ENCODE data around the gene PPP1CB. TPM values are rescaled to one million over a fixed set of nuclear protein-coding genes. Genes with fewer than 3 reads are reported as not detected.

Gene PPP1CB
- total and polyA plus RNA-seq, 4 donors, result 85.7 to 309 (median 181) TPM

DNA sequence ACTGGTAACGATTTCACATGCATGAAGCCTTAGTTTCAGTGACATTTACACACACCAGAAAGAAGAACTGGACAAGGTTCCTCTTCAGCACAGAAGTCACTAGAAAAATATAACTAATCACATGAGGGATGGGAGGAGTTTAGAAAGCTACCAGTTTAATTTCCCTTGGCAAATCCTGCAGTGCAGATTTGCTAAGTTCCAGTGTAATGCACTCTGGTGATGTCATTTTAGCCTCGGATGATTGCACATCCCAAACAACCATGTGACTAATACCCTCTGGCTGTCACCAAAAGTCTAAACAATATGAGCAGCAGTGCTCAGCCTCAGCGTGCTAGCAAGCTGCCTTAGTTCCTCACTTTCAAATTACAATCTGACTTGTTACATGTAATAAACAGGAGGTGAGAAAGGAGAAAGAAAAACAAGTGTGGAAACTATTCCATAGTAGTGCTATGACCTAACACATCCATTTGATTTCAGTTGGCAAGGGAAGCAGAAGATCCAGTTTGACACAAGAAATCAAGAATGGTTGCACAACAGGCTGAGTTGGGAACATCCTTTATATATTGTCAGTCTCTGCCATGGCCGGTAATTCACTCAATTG, 35.3 kb upstream of the PPP1CB start:
- DNase-seq, result peak; percentile 72 to 89 (median 88)
- peaks cover 0 to 8% (median 3%) of the 10 kb centered on the region in 5 donors for H3K4me1 ChIP-seq (ENCODE audit: control insufficient read depth in 5 of 5, insufficient read depth in 5 of 5, low read length in 5 of 5)
- 16% methylated on average over 4 of the region's 4 CpGs for WGBS, 2 donors
- peak; percentile 59 for ATAC-seq (ENCODE audit: insufficient read depth, low FRiP score)
- TF ChIP-seq, protein P1, sequence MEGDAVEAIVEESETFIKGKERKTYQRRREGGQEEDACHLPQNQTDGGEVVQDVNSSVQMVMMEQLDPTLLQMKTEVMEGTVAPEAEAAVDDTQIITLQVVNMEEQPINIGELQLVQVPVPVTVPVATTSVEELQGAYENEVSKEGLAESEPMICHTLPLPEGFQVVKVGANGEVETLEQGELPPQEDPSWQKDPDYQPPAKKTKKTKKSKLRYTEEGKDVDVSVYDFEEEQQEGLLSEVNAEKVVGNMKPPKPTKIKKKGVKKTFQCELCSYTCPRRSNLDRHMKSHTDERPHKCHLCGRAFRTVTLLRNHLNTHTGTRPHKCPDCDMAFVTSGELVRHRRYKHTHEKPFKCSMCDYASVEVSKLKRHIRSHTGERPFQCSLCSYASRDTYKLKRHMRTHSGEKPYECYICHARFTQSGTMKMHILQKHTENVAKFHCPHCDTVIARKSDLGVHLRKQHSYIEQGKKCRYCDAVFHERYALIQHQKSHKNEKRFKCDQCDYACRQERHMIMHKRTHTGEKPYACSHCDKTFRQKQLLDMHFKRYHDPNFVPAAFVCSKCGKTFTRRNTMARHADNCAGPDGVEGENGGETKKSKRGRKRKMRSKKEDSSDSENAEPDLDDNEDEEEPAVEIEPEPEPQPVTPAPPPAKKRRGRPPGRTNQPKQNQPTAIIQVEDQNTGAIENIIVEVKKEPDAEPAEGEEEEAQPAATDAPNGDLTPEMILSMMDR (IDR thresholded peaks at IDR 0.05; ENCODE audit: control extremely low read depth, extremely low read depth), result no peak
- no peaks in the 10 kb centered on the region for H3K36me3 ChIP-seq (ENCODE audit: control insufficient read depth in 4 of 4, insufficient read depth in 4 of 4, low read length in 4 of 4)
- no peaks in the 10 kb centered on the region for H3K9me3 ChIP-seq (ENCODE audit: control insufficient read depth in 4 of 4, insufficient read depth in 3 of 4, low read length in 3 of 4)
- peak overlapping the region; percentile 72 to 94 for H3K27ac ChIP-seq (ENCODE audit: low read depth in 1 of 2, low read length in 1 of 2)
- no peak overlapping the region for H3K4me3 ChIP-seq
- peak overlapping the region in 1 of 2 donors; percentile 37 for H3K9ac ChIP-seq (ENCODE audit: insufficient read depth in 1 of 2, low read length in 2 of 2)
- no peaks in the 10 kb centered on the region for H3K27me3 ChIP-seq (ENCODE audit: control insufficient read depth in 3 of 3, insufficient read depth in 3 of 3, low read length in 2 of 3)

DNA sequence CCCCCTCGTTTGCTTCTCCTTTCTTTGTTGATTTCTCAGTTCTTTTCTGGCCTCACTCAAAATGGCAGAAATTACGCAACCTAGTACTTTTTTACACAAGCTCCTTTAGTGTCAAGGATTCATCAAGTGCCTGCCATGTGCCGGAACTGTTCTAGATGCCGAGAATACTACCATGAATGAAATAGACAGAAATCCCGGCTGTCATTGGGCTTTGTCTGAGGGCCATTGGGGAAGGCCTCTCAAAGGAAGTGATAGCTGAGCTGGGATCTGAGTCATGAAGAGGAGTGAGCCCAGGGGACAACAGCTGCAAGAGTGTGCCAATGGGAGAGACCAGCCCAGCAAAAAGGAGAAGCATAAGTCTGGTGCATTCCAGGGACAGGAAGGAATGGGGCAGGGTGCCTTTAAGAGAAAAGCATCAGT, 34.3 kb upstream of the PPP1CB start:
- TF ChIP-seq, protein P1 (IDR thresholded peaks at IDR 0.05; ENCODE audit: control extremely low read depth, extremely low read depth), result no peak
- Histone ChIP-seq H3K4me1 (ENCODE audit: control insufficient read depth in 5 of 5, insufficient read depth in 5 of 5, low read length in 5 of 5) (peaks cover 0 to 8% (median 3%) of the 10 kb centered on the region in 5 donors), H3K27me3 (ENCODE audit: control insufficient read depth in 3 of 3, insufficient read depth in 3 of 3, low read length in 2 of 3) (no peaks in the 10 kb centered on the region), H3K36me3 (ENCODE audit: control insufficient read depth in 4 of 4, insufficient read depth in 4 of 4, low read length in 4 of 4) (no peaks in the 10 kb centered on the region), H3K9me3 (ENCODE audit: control insufficient read depth in 4 of 4, insufficient read depth in 3 of 4, low read length in 3 of 4) (no peaks in the 10 kb centered on the region), H3K27ac (ENCODE audit: low read depth in 1 of 2, low read length in 1 of 2) (peak overlapping the region; percentile 61 to 81), H3K9ac (ENCODE audit: insufficient read depth in 1 of 2, low read length in 2 of 2) (no peak overlapping the region), H3K4me3 (no peak overlapping the region)
- peak; percentile 37 to 60 (median 60) for DNase-seq
- ATAC-seq (ENCODE audit: insufficient read depth, low FRiP score), result peak; percentile 83
- WGBS, 2 donors, result 26 to 37% methylated on average over 5 of the region's 5 CpGs

DNA sequence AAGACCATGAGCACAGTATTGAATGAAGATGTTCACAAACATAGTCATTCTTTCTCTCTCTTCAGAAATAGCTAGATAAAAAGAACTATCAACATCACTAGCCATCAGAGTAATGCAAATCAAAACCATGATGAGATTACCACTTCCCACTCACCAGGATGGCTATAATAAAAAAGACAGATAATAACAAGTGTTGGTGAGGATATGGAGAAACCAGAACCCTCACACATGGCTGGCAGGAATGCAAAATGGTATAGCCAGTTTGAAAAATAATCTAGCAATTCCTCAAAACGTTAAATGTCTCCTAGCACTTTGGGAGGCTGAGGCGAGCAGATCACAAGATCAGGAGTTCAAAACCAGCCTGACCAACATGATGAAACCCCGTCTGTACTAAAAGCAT, 31.3 kb upstream of the PPP1CB start:
- no peaks in the 10 kb centered on the region for H3K9me3 ChIP-seq (ENCODE audit: control insufficient read depth in 4 of 4, insufficient read depth in 3 of 4, low read length in 3 of 4)
- no peak overlapping the region for H3K27ac ChIP-seq (ENCODE audit: low read depth in 1 of 2, low read length in 1 of 2)
- H3K4me3 ChIP-seq, result no peak overlapping the region
- TF ChIP-seq, protein P1 (IDR thresholded peaks at IDR 0.05; ENCODE audit: control extremely low read depth, extremely low read depth), result no peak
- H3K9ac ChIP-seq (ENCODE audit: insufficient read depth in 1 of 2, low read length in 2 of 2), result no peak overlapping the region
- H3K4me1 ChIP-seq (ENCODE audit: control insufficient read depth in 5 of 5, insufficient read depth in 5 of 5, low read length in 5 of 5), result peaks cover 0 to 8% (median 3%) of the 10 kb centered on the region in 5 donors
- WGBS, 2 donors, result 90 to 94% methylated on average over 3 of the region's 3 CpGs
- no peaks in the 10 kb centered on the region for H3K27me3 ChIP-seq (ENCODE audit: control insufficient read depth in 3 of 3, insufficient read depth in 3 of 3, low read length in 2 of 3)
- no peaks in the 10 kb centered on the region for H3K36me3 ChIP-seq (ENCODE audit: control insufficient read depth in 4 of 4, insufficient read depth in 4 of 4, low read length in 4 of 4)
- DNase-seq (no peak), ATAC-seq (ENCODE audit: insufficient read depth, low FRiP score) (no peak)

Measured in lung (tissue), 12 donors.